Measurements from ENCODE around the gene MRAS.
"Not testable (repeated sequence)": the region's sequence is repeated elsewhere in the genome, so short reads cannot be mapped to it uniquely, and the experiment has no call there.

The MRAS gene

GRCh38 chr3:138417559-138417982 lies 69.2 kb downstream of the MRAS start:
- DNase-seq (ENCODE audit: low read depth, low spot score) = peak; percentile 93

- no peak for DNase-seq (ENCODE audit: low read depth, low spot score)
Measured at GRCh38 chr3:138418601-138419206, 70.3 kb downstream of the MRAS start.

GRCh38 chr3:138423316-138423715 lies 74.9 kb downstream of the MRAS start:
- DNase-seq (ENCODE audit: low read depth, low spot score) = no peak

GRCh38 chr3:138424323-138424722 lies 75.9 kb downstream of the MRAS start:
- no peak for DNase-seq (ENCODE audit: low read depth, low spot score)

- peak; percentile 45 for DNase-seq (ENCODE audit: low read depth, low spot score)
Measured at GRCh38 chr3:138426211-138426610, 77.8 kb downstream of the MRAS start.

GRCh38 chr3:138426754-138427153 lies 78.4 kb downstream of the MRAS start:
- not testable (repeated sequence) for DNase-seq (ENCODE audit: low read depth, low spot score)

- DNase-seq (ENCODE audit: low read depth, low spot score) = no peak
Measured at GRCh38 chr3:138429665-138430064, 81.3 kb downstream of the MRAS start.

- no peak for DNase-seq (ENCODE audit: low read depth, low spot score)
Measured at GRCh38 chr3:138432576-138433240, 84.3 kb downstream of the MRAS start.

GRCh38 chr3:138433892-138434275 lies 85.5 kb downstream of the MRAS start:
- no peak for DNase-seq (ENCODE audit: low read depth, low spot score)

- peak; percentile 75 for DNase-seq (ENCODE audit: low read depth, low spot score)
Measured at GRCh38 chr3:138434276-138434874, 86.0 kb downstream of the MRAS start, which contains the start of gene ESYT3. ESYT3 (plus strand) TSS chr3:138434616; CDS start chr3:138434799, 183 bp downstream.

- peak; percentile 60 for DNase-seq (ENCODE audit: low read depth, low spot score)
Measured at GRCh38 chr3:138434875-138435772, 86.7 kb downstream of the MRAS start.

GRCh38 chr3:138435840-138436239 lies 87.5 kb downstream of the MRAS start:
- DNase-seq (ENCODE audit: low read depth, low spot score) = no peak

- no peak for DNase-seq (ENCODE audit: low read depth, low spot score)
Measured at GRCh38 chr3:138437281-138437680, 88.9 kb downstream of the MRAS start.

GRCh38 chr3:138438896-138439295 lies 90.5 kb downstream of the MRAS start:
- peak; percentile 39 for DNase-seq (ENCODE audit: low read depth, low spot score)

GRCh38 chr3:138439646-138440045 lies 91.3 kb downstream of the MRAS start:
- DNase-seq (ENCODE audit: low read depth, low spot score) = no peak

GRCh38 chr3:138440121-138440521 lies 91.7 kb downstream of the MRAS start:
- peak; percentile 93 for DNase-seq (ENCODE audit: low read depth, low spot score)

- DNase-seq (ENCODE audit: low read depth, low spot score) = no peak
Measured at GRCh38 chr3:138440596-138440995, 92.2 kb downstream of the MRAS start.

GRCh38 chr3:138441256-138441655 lies 92.9 kb downstream of the MRAS start:
- no peak for DNase-seq (ENCODE audit: low read depth, low spot score)

- DNase-seq (ENCODE audit: low read depth, low spot score) = peak; percentile 69
Measured at GRCh38 chr3:138441742-138442141, 93.4 kb downstream of the MRAS start.

GRCh38 chr3:138442433-138442832 lies 94.1 kb downstream of the MRAS start:
- peak; percentile 78 for DNase-seq (ENCODE audit: low read depth, low spot score)

GRCh38 chr3:138443091-138443490 lies 94.7 kb downstream of the MRAS start:
- DNase-seq (ENCODE audit: low read depth, low spot score) = peak; percentile 20
